Neural cell (in vitro differentiated cells): ENCODE results near the gene ZDHHC17. TPM values are rescaled to one million over a fixed set of nuclear protein-coding genes. Genes with fewer than 3 reads are reported as not detected.
"Not testable (repeated sequence)": the region's sequence is repeated elsewhere in the genome, so short reads cannot be mapped to it uniquely, and the experiment has no call there.

Source experiments
- H2AFZ ChIP-seq: fragments of 200-600, 300-800 bp; sonication (generic), shearing (Covaris generic); 2 replicates; pipeline ENCODE4 v1.6.0; 2014; ENCODE audit warnings: low read depth, mild to moderate bottlenecking, antibody characterized with exemption, low read length, moderate library complexity
- H3F3A ChIP-seq: fragments of 200-600 bp; shearing (Covaris generic); 2 replicates; pipeline ENCODE4 v1.6.1; 2016; ENCODE audit warnings: mild to moderate bottlenecking, moderate library complexity, mixed read lengths, antibody characterized with exemption, low read length; ENCODE audit not compliant: insufficient read depth, poor library complexity, severe bottlenecking
- H3K27ac ChIP-seq: fragments of 200-600, 300-800 bp; sonication (generic), shearing (Covaris generic); 2 replicates; pipeline ENCODE4 v1.5.1; 2014; ENCODE audit warnings: mild to moderate bottlenecking, low read length, moderate library complexity
- H3K27me3 ChIP-seq: fragments of 300-800, 200-600 bp; sonication (generic), shearing (Covaris generic); 2 replicates; pipeline ENCODE4 v1.6.0; 2014; ENCODE audit warnings: mild to moderate bottlenecking, low read depth, low read length, moderate library complexity; ENCODE audit not compliant: insufficient read depth
- H3K36me3 ChIP-seq: fragments of 300-800, 200-600 bp; sonication (generic), shearing (Covaris generic); 2 replicates; pipeline ENCODE4 v1.5.1; 2014; ENCODE audit warnings: mild to moderate bottlenecking, antibody characterized with exemption, low read length, moderate library complexity; ENCODE audit not compliant: insufficient read depth
- H3K4me2 ChIP-seq: fragments of 300-800, 200-600 bp; sonication (generic), shearing (Covaris generic); 2 replicates; pipeline ENCODE4 v1.6.0; 2014; ENCODE audit warnings: mild to moderate bottlenecking, low read length
- H3K4me3 ChIP-seq: fragments of 300-800, 200-600 bp; sonication (generic), shearing (Covaris generic); 2 replicates; pipeline ENCODE4 v1.5.1; 2014; ENCODE audit warnings: mild to moderate bottlenecking, low read length, moderate library complexity
- H3K79me2 ChIP-seq: fragments of 200-600 bp; shearing (Covaris generic); replicated peaks from 2 replicates; pipeline ENCODE4 v1.6.0; 2014; ENCODE audit warnings: mild to moderate bottlenecking, low read length, moderate library complexity; ENCODE audit not compliant: insufficient read depth
- H3K9ac ChIP-seq: fragments of 300-800, 200-600 bp; sonication (generic), shearing (Covaris generic); 2 replicates; pipeline ENCODE4 v1.6.1; 2016; ENCODE audit warnings: mild to moderate bottlenecking, low read length, mixed read lengths
- H3K9me2 ChIP-seq: fragments of 200-600 bp; shearing (Covaris generic); 2 replicates; pipeline ENCODE4 v1.6.1; 2016; ENCODE audit warnings: mild to moderate bottlenecking, low read length, mixed read lengths; ENCODE audit not compliant: insufficient read depth
- H3K9me3 ChIP-seq: fragments of 200-600, 300-800 bp; sonication (generic), shearing (Covaris generic); 2 replicates; pipeline ENCODE4 v1.6.1; 2016; ENCODE audit warnings: mild to moderate bottlenecking, mixed run types, low read length, moderate library complexity, mixed read lengths
- H4K20me1 ChIP-seq: fragments of 200-600 bp; shearing (Covaris generic); 2 replicates; pipeline ENCODE4 v1.6.1; 2016; ENCODE audit warnings: mild to moderate bottlenecking, mixed run types; ENCODE audit not compliant: insufficient read depth
- EP300 ChIP-seq: fragments of 450-650 bp; conservative IDR thresholded peaks from 2 replicates; pipeline ENCODE4 v1.6.1; 2014; ENCODE audit warnings: antibody characterized with exemption, mild to moderate bottlenecking, moderate library complexity; ENCODE audit not compliant: poor library complexity, severe bottlenecking
- EZH2 ChIP-seq: fragments of 200-600, 300-800 bp; shearing (Covaris generic), sonication (generic); IDR thresholded peaks from 2 replicates; pipeline ENCODE4 v1.6.1; 2014; ENCODE audit warnings: antibody characterized with exemption, low read length, borderline replicate concordance, mild to moderate bottlenecking; ENCODE audit not compliant: insufficient read depth, poor library complexity, severe bottlenecking
- MXI1 ChIP-seq: fragments of 450-650 bp; conservative IDR thresholded peaks from 2 replicates; pipeline ENCODE4 v1.6.1; 2014; ENCODE audit warnings: antibody characterized with exemption, mild to moderate bottlenecking; ENCODE audit not compliant: poor library complexity, severe bottlenecking
- POLR2AphosphoS5 ChIP-seq: IDR thresholded peaks from 2 replicates; pipeline ENCODE4 v1.6.1; 2012
- RAD21 ChIP-seq: fragments of 450-650 bp; conservative IDR thresholded peaks from 2 replicates; pipeline ENCODE4 v1.6.1; 2014; ENCODE audit warnings: antibody characterized with exemption, mild to moderate bottlenecking, moderate library complexity
- REST ChIP-seq: IDR thresholded peaks from 2 replicates; pipeline ENCODE4 v1.6.1; 2012; ENCODE audit warnings: borderline replicate concordance
- SMC3 ChIP-seq: fragments of 450-650 bp; conservative IDR thresholded peaks from 2 replicates; pipeline ENCODE4 v1.6.1; 2014; ENCODE audit warnings: antibody characterized with exemption, mild to moderate bottlenecking, moderate library complexity; ENCODE audit not compliant: poor library complexity
- TAF1 ChIP-seq: IDR thresholded peaks from 2 replicates; pipeline ENCODE4 v1.6.1; 2012; ENCODE audit warnings: low read depth
- polyA plus RNA-seq: library from polyadenylated mRNA; depleted of rRNA; stranded (reverse); fragments of >200 nt; gene quantifications from 2 replicates; pipeline ENCODE4 v1.2.3, GENCODE V29; 2014
- TF ChIP-seq, protein P1 (sequence below): fragments of 450-650 bp; IDR thresholded peaks from 2 replicates; pipeline ENCODE4 v1.5.1; 2014; ENCODE audit warnings: antibody characterized with exemption, mild to moderate bottlenecking, moderate library complexity; ENCODE audit not compliant: poor library complexity, severe bottlenecking

Gene ZDHHC17
- polyA plus RNA-seq, 1 donor from 2014 or later, result 217 TPM

DNA sequence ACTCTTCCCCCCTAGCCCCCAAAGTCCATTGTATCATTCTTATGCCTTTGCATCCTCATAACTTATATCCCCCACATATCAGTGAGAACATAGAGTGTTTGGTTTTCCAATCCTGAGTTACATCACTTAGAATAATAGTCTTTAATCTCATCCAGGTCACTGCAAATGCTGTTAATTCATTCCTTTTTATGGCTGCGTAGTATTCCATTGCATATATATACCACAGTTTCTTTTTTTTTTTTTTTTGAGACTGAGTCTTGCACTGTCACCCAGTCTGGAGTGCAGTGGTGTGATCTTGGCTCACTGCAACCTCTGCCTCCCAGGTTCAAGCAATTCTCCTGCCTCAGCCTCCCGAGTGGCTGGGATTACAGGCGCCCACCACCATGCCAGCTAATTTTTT lies 31.7 kb upstream of the ZDHHC17 start:
- not testable (repeated sequence) for H3K9ac ChIP-seq, H3K27me3 ChIP-seq, H3K9me2 ChIP-seq, H3F3A ChIP-seq, H3K9me3 ChIP-seq, H2AFZ ChIP-seq, H3K36me3 ChIP-seq, H3K27ac ChIP-seq, H4K20me1 ChIP-seq, H3K4me3 ChIP-seq, H3K79me2 ChIP-seq, H3K4me2 ChIP-seq

DNA sequence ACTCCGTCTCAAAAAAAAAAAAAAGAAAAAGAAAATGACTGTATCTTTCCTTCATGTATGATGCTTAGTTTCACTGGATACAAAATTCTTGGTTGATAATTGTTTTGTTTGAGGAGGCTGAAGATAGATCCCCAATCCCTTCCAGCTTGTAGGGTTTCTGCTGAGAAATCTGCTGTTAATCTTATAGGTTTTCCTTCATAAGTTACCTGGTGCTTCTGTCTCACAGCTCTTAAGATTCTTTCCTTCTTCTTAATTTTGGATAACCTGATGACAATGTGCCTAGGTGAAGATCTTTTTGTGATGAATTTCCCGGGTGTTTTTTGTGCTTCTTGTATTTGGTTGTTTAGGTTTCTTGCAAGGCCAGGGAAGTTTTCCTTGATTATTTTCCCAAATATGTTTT lies 26.2 kb upstream of the ZDHHC17 start:
- H3K27me3 ChIP-seq, H3K4me2 ChIP-seq, H3K9me3 ChIP-seq, H3K27ac ChIP-seq, H3K79me2 ChIP-seq, H3K9ac ChIP-seq, H4K20me1 ChIP-seq, H3K36me3 ChIP-seq, H2AFZ ChIP-seq, H3F3A ChIP-seq, H3K9me2 ChIP-seq, H3K4me3 ChIP-seq: not testable (repeated sequence)

DNA sequence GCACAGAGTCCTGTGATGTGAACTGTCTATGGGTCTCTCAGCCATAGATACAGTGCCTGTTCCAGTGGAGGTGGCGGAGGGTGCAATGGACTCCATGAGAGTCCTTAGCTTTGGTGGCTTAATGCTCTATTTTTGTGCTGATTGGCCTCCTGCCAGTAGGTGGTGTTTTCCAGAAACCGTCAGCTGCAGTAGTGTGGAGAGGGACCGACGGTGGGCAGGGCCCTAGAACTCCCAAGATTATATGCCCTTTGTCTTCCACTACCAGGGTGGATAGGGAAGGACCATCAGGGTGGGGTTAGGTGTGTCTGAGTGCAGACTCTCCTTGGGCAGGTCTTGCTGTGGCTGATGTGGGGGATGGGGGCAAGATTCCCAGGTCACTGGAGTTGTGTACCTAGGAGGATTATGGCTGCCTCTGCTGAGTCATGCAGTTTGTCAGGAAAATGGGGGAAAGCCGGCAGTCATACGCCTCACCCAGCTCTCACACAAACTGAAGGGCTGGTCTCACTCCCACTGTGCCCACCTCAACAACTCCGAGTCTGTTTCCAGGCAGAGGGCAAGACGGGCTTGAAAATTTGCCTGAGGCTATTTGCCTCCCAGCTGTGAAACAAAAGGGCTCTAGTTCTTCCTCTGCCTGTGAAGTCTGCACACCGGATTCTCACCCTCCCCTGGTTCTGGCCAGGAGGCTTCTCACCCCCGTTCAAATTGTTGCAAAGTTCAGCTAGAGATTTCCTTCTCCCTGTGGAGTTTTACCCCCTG lies 24.9 kb upstream of the ZDHHC17 start:
- Histone ChIP-seq H2AFZ (no peak overlapping the region), H3K9ac (no peak overlapping the region), H3F3A (no peaks in the 10 kb centered on the region), H3K79me2 (no peaks in the 10 kb centered on the region), H3K9me3 (no peaks in the 10 kb centered on the region), H3K4me3 (no peak overlapping the region), H3K9me2 (no peaks in the 10 kb centered on the region), H4K20me1 (no peaks in the 10 kb centered on the region), H3K27ac (no peak overlapping the region), H3K27me3 (no peaks in the 10 kb centered on the region), H3K4me2 (no peak overlapping the region), H3K36me3 (no peaks in the 10 kb centered on the region)
- TF ChIP-seq POLR2AphosphoS5 (no peak), EP300 (no peak), TAF1 (no peak), REST (no peak), RAD21 (no peak), SMC3 (no peak), MXI1 (no peak), EZH2 (no peak)
- TF ChIP-seq, protein P1, sequence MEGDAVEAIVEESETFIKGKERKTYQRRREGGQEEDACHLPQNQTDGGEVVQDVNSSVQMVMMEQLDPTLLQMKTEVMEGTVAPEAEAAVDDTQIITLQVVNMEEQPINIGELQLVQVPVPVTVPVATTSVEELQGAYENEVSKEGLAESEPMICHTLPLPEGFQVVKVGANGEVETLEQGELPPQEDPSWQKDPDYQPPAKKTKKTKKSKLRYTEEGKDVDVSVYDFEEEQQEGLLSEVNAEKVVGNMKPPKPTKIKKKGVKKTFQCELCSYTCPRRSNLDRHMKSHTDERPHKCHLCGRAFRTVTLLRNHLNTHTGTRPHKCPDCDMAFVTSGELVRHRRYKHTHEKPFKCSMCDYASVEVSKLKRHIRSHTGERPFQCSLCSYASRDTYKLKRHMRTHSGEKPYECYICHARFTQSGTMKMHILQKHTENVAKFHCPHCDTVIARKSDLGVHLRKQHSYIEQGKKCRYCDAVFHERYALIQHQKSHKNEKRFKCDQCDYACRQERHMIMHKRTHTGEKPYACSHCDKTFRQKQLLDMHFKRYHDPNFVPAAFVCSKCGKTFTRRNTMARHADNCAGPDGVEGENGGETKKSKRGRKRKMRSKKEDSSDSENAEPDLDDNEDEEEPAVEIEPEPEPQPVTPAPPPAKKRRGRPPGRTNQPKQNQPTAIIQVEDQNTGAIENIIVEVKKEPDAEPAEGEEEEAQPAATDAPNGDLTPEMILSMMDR, result no peak
